DMS79 (cell line): Measurements from ENCODE around the gene ELMO3.
A peak's percentile ranks its signal among the peaks of the same experiment; 100 is the strongest.

Experiments used
- DNase-seq: peaks from one replicate; lab custom pipeline; 2025; lab: John Stamatoyannopoulos, UW

Gene ELMO3

GRCh38 chr16:67183284-67183626, 15.7 kb upstream of the ELMO3 start:
- DNase-seq, result no peak

GRCh38 chr16:67183627-67184452, 15.1 kb upstream of the ELMO3 start, which contains the start of gene MATCAP1:
MATCAP1 (minus strand) TSS chr16:67183963; CDS start chr16:67180610, 3,353 bp downstream.
- peak; percentile 88 for DNase-seq

GRCh38 chr16:67184453-67184994, 14.4 kb upstream of the ELMO3 start:
- DNase-seq, result peak; percentile 31

GRCh38 chr16:67184995-67185650, 13.8 kb upstream of the ELMO3 start:
- peak; percentile 21 for DNase-seq

GRCh38 chr16:67185651-67186134, 13.2 kb upstream of the ELMO3 start:
- DNase-seq, result no peak

DNA sequence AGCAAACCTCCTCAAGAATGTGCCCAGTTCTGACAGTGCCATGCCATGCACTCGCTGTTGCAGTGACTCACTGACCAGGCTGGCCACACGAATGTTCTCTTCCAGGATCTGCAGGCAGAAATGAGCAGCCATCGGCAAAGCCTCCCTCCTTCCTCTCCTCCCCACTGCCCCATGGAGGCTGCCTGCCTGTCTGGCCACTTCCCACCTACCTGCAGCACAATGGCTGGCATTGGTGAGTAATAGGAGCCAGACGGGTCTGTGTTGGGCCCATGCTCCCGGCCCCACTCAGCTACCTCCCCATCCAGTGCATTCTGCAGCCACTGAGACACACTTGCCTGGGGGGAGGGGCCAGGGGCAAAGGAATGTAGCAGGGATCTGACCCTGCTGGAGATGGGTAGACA, 12.4 kb upstream of the ELMO3 start:
- no peak for DNase-seq

- no peak for DNase-seq
Measured at GRCh38 chr16:67187175-67187890, 11.6 kb upstream of the ELMO3 start.

DNA sequence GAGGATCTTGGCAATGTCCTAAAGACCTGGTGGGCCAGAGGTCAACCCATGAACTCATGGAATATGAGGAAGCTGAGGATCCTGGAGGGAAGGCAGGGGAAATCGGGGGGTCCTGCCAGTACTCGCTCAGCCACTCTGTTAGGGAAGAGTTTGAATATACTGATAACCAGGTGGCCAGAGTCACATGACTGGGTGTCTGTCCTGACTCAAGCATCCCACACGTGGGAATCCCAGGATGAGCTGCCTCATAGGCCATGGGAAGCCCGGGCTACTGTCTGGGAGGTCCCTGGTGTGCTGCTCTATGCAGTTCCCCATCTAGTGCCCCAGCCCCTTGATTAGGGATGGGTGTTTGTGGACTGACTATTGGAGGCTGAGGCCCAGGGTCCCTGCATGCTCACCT, 10.6 kb upstream of the ELMO3 start:
- DNase-seq, result no peak

GRCh38 chr16:67188798-67189197, 10.1 kb upstream of the ELMO3 start:
- no peak for DNase-seq

DNA sequence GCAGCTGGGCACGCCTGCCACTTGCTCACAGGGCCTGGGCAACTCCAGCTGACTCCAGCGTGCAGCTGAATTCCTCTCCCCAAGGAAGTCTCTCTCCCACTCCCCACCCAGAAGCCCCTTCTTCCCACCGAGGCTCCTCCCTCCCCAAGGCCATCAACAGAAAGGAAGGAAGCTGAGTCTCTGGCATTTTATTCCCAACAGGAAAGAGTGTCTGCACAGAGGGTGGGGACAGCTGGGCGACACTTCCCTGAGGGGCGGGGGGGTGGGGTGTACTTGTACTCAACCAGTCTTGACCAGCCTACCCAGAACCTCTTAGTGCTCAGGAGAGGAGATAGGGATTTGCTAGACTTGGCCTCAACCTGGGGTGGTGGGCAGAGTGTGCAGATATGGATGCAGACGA, 8.9 kb upstream of the ELMO3 start, which contains the start of gene EXOC3L1:
TSS of gene EXOC3L1 (minus strand) at position 96 of the 400 bp plus-strand sequence. CDS start 460 bp downstream, outside the sequence.
- no peak for DNase-seq

DNA sequence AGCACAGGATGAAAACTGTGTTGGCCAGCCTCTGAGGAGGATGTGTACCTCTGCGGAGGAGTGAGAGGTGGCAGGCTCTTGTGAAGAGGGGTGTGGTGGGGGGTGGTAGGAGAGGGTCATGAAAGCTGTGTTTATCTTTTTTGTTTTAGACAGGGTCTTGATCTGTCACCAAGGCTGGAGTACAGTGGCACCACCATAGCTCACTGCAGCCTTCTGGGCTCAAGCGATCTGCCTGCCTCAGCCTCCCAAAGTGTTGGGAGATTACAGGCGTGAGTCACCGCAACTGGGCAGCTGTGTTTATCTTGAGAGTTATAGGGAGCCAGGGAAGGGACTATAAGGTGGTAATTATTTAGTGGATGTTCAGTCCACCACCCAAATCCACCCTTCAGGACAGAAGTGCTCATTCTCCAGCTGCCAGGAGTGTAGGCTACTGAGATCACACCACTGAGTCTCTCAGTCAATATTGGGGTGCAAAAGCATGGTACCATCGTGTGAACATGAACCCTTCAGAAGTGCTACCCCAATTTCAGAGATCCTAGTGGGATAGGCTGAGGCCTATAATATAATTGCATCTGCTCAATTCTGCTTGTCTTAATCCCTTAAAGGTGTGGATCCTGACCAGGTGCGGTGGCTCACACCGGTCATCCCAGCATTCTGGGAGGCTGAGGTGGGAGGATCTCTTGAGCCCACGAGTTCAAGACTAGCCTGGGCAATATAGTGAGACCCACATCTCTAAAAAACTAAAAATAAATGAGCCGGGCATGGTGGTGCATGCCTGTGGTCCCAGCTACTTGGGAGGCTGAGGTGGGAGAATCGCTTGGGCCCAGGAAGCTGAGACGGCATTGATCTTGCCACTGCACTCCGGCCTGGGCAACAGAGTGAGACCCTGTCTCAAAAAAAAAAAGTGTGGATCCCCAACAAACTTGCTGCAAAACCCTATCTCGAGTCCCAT, 8.2 kb upstream of the ELMO3 start:
- no peak for DNase-seq

DNA sequence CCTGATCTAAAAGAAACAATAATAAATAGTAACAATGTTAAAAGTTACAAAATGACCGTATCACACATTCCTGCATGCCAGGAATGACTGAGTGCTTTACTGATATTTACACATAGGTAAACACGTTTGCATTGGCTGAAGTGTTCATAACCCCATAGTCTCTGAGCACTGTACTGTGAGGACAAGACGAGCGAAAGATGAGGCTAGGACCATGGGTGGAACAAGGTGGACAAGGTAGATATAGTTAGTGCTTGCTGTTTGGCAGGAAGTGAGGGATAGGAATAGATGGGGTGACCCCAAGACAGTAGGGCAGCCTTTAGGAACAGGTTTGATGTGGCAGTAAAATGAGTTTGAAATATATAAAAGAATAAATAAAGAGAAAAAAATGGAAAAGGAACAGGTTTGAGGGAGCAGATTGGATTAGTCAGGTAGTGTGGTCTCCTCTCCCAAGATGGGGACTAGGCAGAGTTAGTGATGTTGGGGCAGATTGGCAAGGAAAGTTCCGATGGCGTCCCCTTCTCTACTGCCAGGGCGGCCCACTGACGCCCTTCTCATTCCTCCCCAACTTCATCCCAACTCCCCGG, 7.4 kb upstream of the ELMO3 start:
- no peak for DNase-seq

DNA sequence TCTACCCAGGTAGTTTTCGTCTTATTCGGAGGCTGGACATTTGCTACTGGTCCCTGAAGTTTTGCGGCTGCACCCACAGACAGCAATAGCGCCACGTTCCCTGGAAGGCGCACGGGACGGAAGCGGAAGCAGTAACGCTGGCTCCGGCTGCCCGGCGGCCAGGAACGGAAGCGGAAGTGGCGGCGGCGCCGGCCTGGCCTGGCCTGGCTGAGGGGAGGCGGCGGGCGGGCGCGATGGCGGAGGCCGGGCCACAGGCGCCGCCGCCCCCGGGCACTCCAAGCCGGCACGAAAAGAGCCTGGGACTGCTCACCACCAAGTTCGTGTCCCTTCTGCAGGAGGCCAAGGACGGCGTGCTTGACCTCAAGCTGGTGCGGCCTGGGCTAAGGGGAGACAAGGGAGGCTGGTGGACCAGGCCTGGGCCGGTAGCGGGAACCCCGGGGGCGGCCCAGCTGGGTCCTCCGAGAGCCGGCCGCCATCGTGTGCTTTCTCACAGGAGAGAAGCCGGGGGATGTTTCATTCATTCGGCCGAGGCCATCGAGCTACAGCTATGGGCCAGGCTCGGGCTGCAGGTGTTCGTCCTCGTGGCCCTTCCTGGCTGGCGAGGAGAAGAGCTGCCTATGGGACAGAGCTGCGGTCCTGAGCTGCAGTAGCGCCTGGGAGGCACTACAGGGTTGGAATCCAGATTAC, 6.8 kb upstream of the ELMO3 start, which contains the start of gene E2F4:
TSS of gene E2F4 (plus strand) at position 161 of the 687 bp plus-strand sequence. CDS start at position 234, 73 bp downstream.
- peak; percentile 51 for DNase-seq

GRCh38 chr16:67192781-67193361, 6.1 kb upstream of the ELMO3 start:
- no peak for DNase-seq

DNA sequence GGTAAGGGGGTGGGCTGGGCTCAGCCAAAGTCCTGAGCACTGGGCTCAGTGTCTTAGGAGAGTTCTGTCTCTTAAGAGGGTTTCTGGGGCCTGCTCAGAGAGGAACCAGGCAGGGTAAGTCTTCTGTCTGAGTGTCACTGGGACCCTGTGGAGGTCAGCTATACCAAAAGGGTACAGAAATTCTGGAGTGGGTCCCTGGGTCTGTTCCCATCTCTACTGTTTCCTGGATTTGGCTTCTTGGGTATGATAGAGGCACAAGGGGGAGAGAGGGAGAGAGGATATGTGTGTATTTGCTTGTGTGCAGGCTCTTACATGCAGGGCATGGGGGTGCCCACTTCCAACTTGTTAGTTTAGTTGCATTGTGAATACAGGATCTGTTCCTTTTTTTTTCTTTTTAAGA, 5.4 kb upstream of the ELMO3 start:
- DNase-seq, result no peak

DNA sequence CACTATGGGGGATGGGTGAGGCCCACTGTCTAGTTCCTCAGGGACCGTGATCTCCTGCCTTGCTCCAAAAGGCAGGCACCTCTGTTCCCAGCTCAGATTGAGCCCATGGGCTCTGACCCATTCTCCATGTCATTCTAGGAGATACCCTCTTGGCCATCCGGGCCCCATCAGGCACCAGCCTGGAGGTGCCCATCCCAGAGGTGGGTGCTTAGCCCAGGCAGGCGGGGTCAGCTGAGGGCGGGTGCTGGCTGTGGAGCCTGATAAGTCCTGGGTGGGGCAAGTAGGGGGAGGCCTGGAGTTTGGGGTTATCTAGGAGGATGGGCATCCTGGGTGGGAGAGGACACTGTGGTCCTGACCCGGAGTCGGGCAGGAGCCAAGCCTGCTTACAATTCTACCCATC, 4.7 kb upstream of the ELMO3 start:
- DNase-seq, result no peak

- no peak for DNase-seq
Measured at GRCh38 chr16:67195676-67196075, 3.3 kb upstream of the ELMO3 start.

DNA sequence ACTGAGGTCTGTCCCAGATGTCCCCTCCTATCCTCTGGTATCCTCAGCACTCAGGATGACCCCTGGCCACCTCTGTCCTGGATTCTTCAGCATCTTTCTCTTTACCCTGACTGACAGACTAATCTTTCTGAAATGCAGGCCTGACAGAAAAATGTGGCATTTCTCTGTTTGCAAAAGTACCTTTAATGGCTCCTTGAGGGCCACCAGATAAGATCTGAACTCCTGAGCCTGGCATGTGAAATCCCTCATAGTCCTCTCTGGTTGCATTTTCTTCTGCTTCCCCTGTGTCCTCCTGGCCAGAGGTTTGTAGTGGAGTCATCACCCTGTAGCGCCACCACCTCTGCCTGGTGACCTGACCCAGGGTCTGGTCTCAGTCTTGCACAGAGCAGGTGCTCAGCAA, 2.0 kb upstream of the ELMO3 start:
- DNase-seq, result no peak

- no peak for DNase-seq
Measured at GRCh38 chr16:67197704-67198103, 1.2 kb upstream of the ELMO3 start.
